ENCODE results near the gene VMP1.

DNA sequence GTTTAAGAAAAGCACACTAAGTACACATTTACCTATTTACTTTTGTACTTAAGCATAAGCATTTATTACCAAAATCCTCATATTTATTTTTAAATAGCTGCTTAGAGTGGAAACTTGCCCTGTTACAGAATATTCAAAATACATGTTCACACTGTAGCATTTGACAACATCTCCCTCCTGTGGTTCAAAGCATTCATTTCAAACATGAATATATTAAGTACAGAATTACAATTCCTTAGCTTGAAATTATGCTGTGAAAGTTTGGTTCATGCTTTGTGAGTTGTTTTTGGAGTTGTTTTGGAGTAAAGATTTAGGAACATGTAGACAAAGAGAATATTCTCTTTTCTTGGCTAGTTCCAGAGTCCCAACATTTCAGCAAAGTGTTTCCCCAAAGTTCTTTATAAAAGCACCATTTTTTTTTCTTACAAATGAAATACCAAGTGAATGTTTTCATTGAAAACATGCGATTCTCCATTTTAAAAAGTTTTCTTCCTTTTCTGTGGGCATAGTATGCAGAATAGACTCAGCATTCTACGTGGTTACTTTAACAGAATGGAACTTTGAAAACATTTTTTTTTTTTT, 152.1 kb downstream of the VMP1 start:
- TF ChIP-seq, protein P1, sequence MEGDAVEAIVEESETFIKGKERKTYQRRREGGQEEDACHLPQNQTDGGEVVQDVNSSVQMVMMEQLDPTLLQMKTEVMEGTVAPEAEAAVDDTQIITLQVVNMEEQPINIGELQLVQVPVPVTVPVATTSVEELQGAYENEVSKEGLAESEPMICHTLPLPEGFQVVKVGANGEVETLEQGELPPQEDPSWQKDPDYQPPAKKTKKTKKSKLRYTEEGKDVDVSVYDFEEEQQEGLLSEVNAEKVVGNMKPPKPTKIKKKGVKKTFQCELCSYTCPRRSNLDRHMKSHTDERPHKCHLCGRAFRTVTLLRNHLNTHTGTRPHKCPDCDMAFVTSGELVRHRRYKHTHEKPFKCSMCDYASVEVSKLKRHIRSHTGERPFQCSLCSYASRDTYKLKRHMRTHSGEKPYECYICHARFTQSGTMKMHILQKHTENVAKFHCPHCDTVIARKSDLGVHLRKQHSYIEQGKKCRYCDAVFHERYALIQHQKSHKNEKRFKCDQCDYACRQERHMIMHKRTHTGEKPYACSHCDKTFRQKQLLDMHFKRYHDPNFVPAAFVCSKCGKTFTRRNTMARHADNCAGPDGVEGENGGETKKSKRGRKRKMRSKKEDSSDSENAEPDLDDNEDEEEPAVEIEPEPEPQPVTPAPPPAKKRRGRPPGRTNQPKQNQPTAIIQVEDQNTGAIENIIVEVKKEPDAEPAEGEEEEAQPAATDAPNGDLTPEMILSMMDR (conservative IDR thresholded peaks at IDR 0.05): peak; percentile 58
- no peak for TF ChIP-seq ZFX (IDR thresholded peaks at IDR 0.05)
